H1 (cell line): Measurements from ENCODE around the gene LGALS9. TPM values are rescaled to one million over a fixed set of nuclear protein-coding genes. Genes with fewer than 3 reads are reported as not detected.

ENCODE experiments used
- CHD7 ChIP-seq: fragments of 300-600 bp; sonication (generic); IDR thresholded peaks from 2 replicates; pipeline ENCODE4 v1.7.1; 2012; ENCODE audit warnings: low read length, moderate library complexity, mild to moderate bottlenecking, inconsistent platforms; ENCODE audit not compliant: insufficient replicate concordance
- KDM1A ChIP-seq: fragments of 200-600, 300-600 bp; sonication (generic); IDR thresholded peaks from 2 replicates; pipeline ENCODE4 v1.7.1; 2016; ENCODE audit warnings: mild to moderate bottlenecking, low read length, borderline replicate concordance
- RNF2 ChIP-seq: fragments of 200-900, 300-1000 bp; sonication (generic); IDR thresholded peaks from 2 replicates; pipeline ENCODE4 v1.7.1; 2016; ENCODE audit warnings: borderline replicate concordance, low read depth, mild to moderate bottlenecking, antibody characterized with exemption, low read length; ENCODE audit not compliant: poor library complexity, severe bottlenecking; ENCODE audit errors: missing control alignments
- SIRT6 ChIP-seq: IDR thresholded peaks from one replicate; pipeline ENCODE4 v1.7.1; 2012; ENCODE audit warnings: low read length, inconsistent platforms
- YY1 ChIP-seq: IDR thresholded peaks from 2 replicates; pipeline ENCODE4 v1.6.1; 2011; ENCODE audit warnings: low read depth, mild to moderate bottlenecking, low read length
- polyA plus RNA-seq, 7 experiments: library from polyadenylated mRNA; depleted of rRNA in 3 of 7; stranded (reverse) in 5 of 7; unstranded in 2 of 7; fragments of >200 nt in 5 of 7; fragments of 200-250 nt in 2 of 7; gene quantifications; 1 replicate in 5 of 7; 2 replicates in 1 of 7; 4 replicates in 1 of 7; pipeline versions ENCODE4 v1.2.1 to v1.2.3, GENCODE V29; 2011 to 2013; ENCODE audit warnings: missing spikeins in 2 of 7, mixed read lengths in 2 of 7
- total RNA-seq: library from RNA; stranded (reverse); fragmentation: NEBNext Ultra II Directional; extraction: Animal tissue kit (Norgen Biotek cat#: 25700); gene quantifications from 2 replicates; pipeline ENCODE4 v1.2.1, GENCODE V29; 2021

LGALS9 gene
- total and polyA plus RNA-seq, 2 of the 8 experiments (the other 6 are each of a cell fraction or from before 2014, with no cell fraction given) = 0.95 to 1.7 TPM

GRCh38 chr17:27650836-27651235 is 19.8 kb downstream of the LGALS9 start (continued):
- TF ChIP-seq CHD7 (no peak), RNF2 (no peak), SIRT6 (no peak), YY1 (no peak), KDM1A (no peak)
- TF ChIP-seq, all 59 proteins: peak for 0
